Lower leg skin (tissue), 3 donors: ENCODE data around the gene ANKHD1.

Experiments
- CTCF ChIP-seq, 3 donors: fragments of 450-650 bp; IDR thresholded peaks; one replicate each; pipeline ENCODE4 v1.5.1; 2016; ENCODE audit warnings: antibody characterized with exemption in 3 of 3, mild to moderate bottlenecking in 3 of 3, moderate library complexity in 2 of 3
- POLR2A ChIP-seq, 2 donors: fragments of 450-650 bp; IDR thresholded peaks; one replicate each; pipeline ENCODE4 v1.6.1; 2016 to 2017; ENCODE audit warnings: antibody characterized with exemption in 2 of 2, mild to moderate bottlenecking in 1 of 2, moderate library complexity in 1 of 2

DNA sequence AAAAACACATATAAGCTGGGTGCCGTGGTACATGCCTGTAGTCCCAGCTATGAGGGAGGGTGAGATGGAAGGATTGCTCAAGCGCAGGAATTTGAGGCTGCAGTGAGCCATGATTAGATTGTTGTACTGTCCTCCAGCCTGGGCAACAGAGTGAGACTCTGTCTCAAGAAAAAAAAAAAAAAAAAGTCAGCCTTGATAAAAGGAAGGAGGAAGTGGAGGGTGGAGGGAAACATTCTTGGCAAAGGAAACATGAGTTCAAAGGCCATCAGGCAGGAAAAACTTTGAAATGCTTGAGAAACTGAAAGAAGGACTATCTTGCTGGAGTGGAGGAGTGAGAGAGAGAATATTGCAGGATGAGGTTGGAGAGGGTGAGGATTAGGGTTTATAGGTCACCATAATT is 18.3 kb upstream of the ANKHD1 start:
- TF ChIP-seq POLR2A (IDR thresholded peaks at IDR 0.05) (no peak), CTCF (IDR thresholded peaks at IDR 0.05) (no peak)
